ENCODE data around the gene MROH2B. TPM values are rescaled to one million over a fixed set of nuclear protein-coding genes. Genes with fewer than 3 reads are reported as not detected.

MROH2B gene
- total and polyA plus RNA-seq, 10 donors = not detected

DNA sequence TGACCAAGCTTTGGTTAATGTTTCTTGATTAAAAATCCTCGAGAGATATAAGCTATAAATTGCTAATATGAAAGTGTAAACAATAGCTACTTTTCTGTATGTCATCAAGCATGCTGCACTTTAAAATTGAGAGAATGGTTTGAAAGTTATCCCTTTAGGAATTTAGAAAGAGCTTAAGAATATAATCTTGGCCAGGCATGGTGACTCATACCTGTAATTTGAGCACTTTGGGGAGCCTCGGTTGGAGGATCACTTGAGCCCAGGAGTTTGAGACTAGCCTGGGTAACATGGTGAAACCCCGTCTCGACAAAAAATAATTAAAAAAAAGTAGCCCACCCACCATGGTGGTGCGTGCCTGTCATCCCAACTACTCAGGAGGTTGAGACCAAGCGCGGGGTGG is 12.2 kb upstream of the MROH2B start:
- no peaks in the 10 kb centered on the region for H3K36me3 ChIP-seq
- no peak overlapping the region for H3K27ac ChIP-seq
- WGBS, 5 donors = 73 to 92% (median 85%) methylated on average over 7 of the region's 7 CpGs
- TF ChIP-seq POLR2A (IDR thresholded peaks at IDR 0.05) (no peak), POLR2AphosphoS5 (IDR thresholded peaks at IDR 0.05) (no peak)
- TF ChIP-seq, protein P1, sequence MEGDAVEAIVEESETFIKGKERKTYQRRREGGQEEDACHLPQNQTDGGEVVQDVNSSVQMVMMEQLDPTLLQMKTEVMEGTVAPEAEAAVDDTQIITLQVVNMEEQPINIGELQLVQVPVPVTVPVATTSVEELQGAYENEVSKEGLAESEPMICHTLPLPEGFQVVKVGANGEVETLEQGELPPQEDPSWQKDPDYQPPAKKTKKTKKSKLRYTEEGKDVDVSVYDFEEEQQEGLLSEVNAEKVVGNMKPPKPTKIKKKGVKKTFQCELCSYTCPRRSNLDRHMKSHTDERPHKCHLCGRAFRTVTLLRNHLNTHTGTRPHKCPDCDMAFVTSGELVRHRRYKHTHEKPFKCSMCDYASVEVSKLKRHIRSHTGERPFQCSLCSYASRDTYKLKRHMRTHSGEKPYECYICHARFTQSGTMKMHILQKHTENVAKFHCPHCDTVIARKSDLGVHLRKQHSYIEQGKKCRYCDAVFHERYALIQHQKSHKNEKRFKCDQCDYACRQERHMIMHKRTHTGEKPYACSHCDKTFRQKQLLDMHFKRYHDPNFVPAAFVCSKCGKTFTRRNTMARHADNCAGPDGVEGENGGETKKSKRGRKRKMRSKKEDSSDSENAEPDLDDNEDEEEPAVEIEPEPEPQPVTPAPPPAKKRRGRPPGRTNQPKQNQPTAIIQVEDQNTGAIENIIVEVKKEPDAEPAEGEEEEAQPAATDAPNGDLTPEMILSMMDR (IDR thresholded peaks at IDR 0.05 in 8 of 11, conservative IDR thresholded peaks at IDR 0.05 in 3 of 11) = no peak
- no peaks in the 10 kb centered on the region for H3K27me3 ChIP-seq (replicated peaks in 1 of 7)
- peaks cover 0 to 18% (median 7%) of the 10 kb centered on the region in 8 donors for H3K9me3 ChIP-seq
- intact Hi-C loops (cut with DNase I; ENCODE audit: low total_unique reads) = no loop called here
- H3K4me1 ChIP-seq = no peaks in the 10 kb centered on the region
- H3K4me3 ChIP-seq = no peak overlapping the region
- DNase-seq = no peak

DNA sequence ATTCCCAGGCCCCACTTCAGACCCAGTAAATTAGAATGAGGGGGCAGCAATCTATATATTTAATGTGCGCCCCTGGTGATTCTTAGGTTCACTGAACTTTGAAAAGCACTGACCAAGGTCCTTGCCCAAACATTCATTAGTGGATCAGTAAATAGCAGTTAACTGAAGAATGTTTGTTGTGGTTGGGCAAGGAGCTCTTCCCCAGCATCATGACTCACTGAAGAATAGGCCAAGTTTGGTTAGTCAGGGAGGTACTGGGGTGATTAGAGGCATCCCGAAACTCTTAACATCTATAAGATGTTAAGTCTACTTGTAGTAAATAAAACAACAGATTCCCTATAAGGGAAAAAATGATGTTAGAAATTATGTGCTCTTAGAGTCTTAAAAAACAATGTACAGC is 833 bp upstream of the MROH2B start:
- peaks cover 0 to 3% (median 0%) of the 10 kb centered on the region in 8 donors for H3K9me3 ChIP-seq
- TF ChIP-seq POLR2AphosphoS5 (IDR thresholded peaks at IDR 0.05) (no peak), POLR2A (IDR thresholded peaks at IDR 0.05) (no peak)
- TF ChIP-seq, protein P1 (IDR thresholded peaks at IDR 0.05 in 8 of 11, conservative IDR thresholded peaks at IDR 0.05 in 3 of 11) = no peak
- no peak overlapping the region for H3K4me3 ChIP-seq
- no peak for DNase-seq
- H3K4me1 ChIP-seq = no peaks in the 10 kb centered on the region
- intact Hi-C loops (cut with DNase I; ENCODE audit: low total_unique reads) = no loop called here
- no peak overlapping the region for H3K27ac ChIP-seq
- H3K36me3 ChIP-seq = no peaks in the 10 kb centered on the region
- no peaks in the 10 kb centered on the region for H3K27me3 ChIP-seq (replicated peaks in 1 of 7)
- 84 to 100% (median 94%) methylated on average over 2 of the region's 2 CpGs for WGBS, 5 donors

- no peaks in the 10 kb centered on the region for H3K9me3 ChIP-seq
- no peaks in the 10 kb centered on the region for H3K4me1 ChIP-seq
- no peak for DNase-seq
- 71 to 79% (median 74%) methylated on average over 2 of the region's 2 CpGs for WGBS, 5 donors
- no peak overlapping the region for H3K4me3 ChIP-seq
- H3K36me3 ChIP-seq = no peaks in the 10 kb centered on the region
- no peaks in the 10 kb centered on the region for H3K27me3 ChIP-seq (replicated peaks in 1 of 7)
- no peak overlapping the region for H3K27ac ChIP-seq
- TF ChIP-seq POLR2AphosphoS5 (IDR thresholded peaks at IDR 0.05) (no peak), POLR2A (IDR thresholded peaks at IDR 0.05) (no peak)
- TF ChIP-seq, protein P1 (IDR thresholded peaks at IDR 0.05 in 8 of 11, conservative IDR thresholded peaks at IDR 0.05 in 3 of 11) = no peak
- intact Hi-C loops (cut with DNase I; ENCODE audit: low total_unique reads) = no loop called here
These were observed 3.2 kb downstream of the MROH2B start for GRCh38 chr5:41067714-41068568.

GRCh38 chr5:41065691-41066335 is 5.3 kb downstream of the MROH2B start:
- intact Hi-C loops (cut with DNase I; ENCODE audit: low total_unique reads) = no loop called here
- Histone ChIP-seq H3K9me3 (no peaks in the 10 kb centered on the region), H3K4me1 (no peaks in the 10 kb centered on the region), H3K4me3 (no peak overlapping the region), H3K27ac (no peak overlapping the region), H3K36me3 (no peaks in the 10 kb centered on the region), H3K27me3 (replicated peaks in 1 of 7) (no peaks in the 10 kb centered on the region)
- WGBS, 5 donors = 53 to 69% (median 63%) methylated on average over 6 of the region's 6 CpGs
- TF ChIP-seq POLR2A (IDR thresholded peaks at IDR 0.05) = no peak
- TF ChIP-seq, protein P1 (IDR thresholded peaks at IDR 0.05 in 8 of 11, conservative IDR thresholded peaks at IDR 0.05 in 3 of 11) = no peak
- TF ChIP-seq POLR2AphosphoS5 (IDR thresholded peaks at IDR 0.05) = no peak
- no peak for DNase-seq

Measured in spleen (tissue), 11 donors.